ENCODE data around the gene TMPRSS3. TPM values are rescaled to one million over a fixed set of nuclear protein-coding genes. Genes with fewer than 3 reads are reported as not detected.

The TMPRSS3 gene
- total RNA-seq, result not detected in 2 replicates

DNA sequence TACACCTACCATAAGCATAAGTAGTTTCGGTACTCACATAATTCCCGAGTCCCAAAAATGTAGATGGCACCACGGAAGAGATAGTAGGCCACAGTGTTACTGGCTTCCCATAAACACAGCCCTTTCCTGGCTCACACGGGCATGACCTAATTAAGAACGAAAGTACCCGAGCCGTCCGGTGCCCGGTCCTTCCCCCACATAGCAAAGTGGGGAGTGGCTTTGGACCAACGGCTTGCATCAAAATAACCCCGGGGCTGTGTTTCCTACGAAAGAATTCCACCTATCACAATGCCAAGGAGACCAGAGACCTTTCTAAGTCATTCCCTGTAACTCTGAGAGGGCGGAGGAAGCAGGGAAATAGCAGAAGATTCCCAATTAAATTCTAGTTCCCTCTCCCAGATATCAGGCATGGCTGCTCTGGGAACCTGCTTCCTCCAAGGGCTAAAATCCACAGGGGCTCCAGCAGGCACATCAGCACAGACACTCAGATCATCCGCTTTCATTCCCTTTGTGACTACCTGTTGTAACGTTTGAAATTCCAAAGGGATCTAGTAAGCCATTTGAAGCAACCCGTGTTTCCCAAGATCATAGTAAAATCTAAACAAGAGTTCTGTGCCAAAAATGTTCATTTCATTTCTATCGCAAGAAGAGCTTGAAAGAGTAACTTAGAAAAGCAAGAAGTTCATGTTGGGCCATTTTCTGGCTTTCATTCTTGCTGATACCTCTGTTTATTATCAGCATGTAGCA lies at the start of gene TMPRSS3:
Gene TMPRSS3, minus strand, starts transcription at position 148 of the 747 bp plus-strand sequence. CDS start 635 bp downstream, outside the sequence.

DNA sequence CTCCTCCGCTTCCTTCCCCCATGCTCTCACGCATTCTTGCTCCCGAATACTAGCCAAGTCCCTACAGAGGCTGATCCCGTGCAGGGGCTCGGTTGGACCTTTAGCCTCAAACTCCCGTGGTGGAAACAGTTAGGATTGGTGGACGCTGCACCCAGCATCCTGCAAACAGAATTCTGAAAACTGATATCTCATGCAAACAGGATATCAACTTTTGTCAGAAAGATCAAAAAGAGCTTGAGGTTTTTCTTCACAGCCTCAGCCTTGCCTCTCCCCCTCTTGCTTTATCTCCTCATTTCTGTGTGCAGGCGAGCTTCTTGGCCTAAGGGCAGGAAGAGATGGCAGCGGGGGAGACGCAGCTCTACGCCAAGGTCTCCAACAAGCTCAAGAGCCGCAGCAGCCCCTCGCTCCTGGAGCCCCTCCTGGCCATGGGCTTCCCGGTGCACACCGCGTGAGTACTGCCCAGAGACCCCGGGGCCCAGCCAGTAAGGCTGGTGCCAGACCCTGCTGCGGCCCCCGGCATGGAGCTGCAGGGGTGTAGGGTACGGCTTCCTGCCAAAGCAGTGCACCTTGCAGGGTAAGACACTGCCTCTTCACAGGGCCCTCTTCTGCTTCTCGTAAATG lies 7.9 kb upstream of the TMPRSS3 start, which contains the start of gene UBASH3A:
Gene UBASH3A, plus strand, starts transcription at position 292 of the 621 bp plus-strand sequence. Its CDS starts 44 bp downstream, at position 336.

DNA sequence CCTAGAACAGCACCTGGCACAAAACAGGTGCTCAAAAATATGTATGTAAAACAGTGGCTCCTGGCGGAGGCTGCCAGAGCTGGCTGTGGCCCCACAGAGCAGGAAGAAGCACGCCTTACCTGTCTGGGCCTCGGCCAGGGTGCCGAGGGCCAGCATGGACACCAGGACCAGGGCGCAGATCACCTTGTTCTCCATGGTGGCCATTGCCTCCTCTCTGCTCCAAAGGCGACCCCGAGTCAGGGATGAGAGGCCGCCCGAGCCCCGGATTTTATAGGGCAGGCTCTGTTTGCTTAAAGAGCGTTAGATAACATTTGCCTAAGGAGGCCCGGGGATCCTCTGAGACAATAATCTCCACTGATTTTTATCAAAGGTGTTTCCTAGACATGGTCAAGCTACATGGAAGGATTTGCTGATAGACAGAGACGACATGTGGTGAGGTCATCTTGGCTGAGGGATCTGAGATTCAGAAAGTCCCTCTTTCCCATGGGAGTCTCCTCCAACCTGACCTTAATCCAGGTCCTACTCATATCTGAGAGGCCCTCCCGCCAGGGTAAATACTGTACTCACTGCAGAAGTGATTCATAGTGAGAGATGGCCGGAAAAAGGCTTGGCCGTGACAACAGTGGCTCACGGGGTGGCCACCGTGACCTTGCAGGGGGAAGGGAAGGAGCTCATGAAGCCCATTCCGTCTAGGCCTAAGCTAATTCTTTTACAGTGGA lies 29.4 kb downstream of the TMPRSS3 start, which contains the start of gene TFF1:
Gene TFF1, minus strand, starts transcription at position 244 of the 719 bp plus-strand sequence. Its CDS starts 40 bp downstream, at position 204.

DNA sequence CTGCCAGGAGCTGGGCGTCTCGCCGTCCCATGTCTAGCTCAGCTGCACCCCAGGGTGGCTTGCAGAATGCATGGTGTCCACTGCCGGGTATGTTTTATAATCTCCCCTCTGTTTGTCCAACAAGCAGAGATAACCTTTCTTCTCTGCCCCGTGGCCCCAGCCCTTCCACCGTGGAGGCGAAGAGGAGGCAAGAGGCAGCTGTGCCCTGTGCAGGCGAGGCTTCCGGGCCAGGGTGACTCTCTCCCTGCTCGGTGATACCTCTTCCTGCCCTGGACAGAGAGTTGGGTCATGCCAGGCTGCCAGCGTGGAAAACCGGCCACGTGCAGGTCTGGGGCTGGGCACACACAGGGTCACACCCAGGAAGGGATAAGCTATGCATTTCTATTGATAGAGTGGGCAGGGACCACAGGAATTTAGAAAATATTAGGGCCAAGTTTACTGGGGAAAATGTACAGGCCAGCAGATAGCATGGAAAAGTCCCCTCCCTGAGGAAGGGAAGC lies 44.9 kb downstream of the TMPRSS3 start, which contains the start of gene TFF2:
Gene TFF2, minus strand, starts transcription at position 68 of the 500 bp plus-strand sequence. Its CDS starts 37 bp downstream, at position 31.

Small RNA genes within 50 kb of the gene (small RNA-seq; reads per million reads assigned to genes)
- gene RNU6-1149P, result not detected

Other genes starting within 250 kb of the TMPRSS3 start
- under 0.01 and 0.20 TPM in 2 replicates for gene ABCG1, start 176.9 kb downstream of the TMPRSS3 start, total RNA-seq
- gene TFF3, start 80.6 kb downstream of the TMPRSS3 start, total RNA-seq, result 0.37 TPM in 1 of 2 replicates, not detected in the other
- not detected in 2 replicates for gene TFF2, start 45.1 kb downstream of the TMPRSS3 start, total RNA-seq
- not detected in 2 replicates for gene TFF1, start 29.5 kb downstream of the TMPRSS3 start, total RNA-seq
- not detected in 2 replicates for gene UBASH3A, start 7.8 kb upstream of the TMPRSS3 start, total RNA-seq
- not detected in 2 replicates for gene RSPH1, start 100.2 kb upstream of the TMPRSS3 start, total RNA-seq
- gene SLC37A1, start 117.8 kb upstream of the TMPRSS3 start, total RNA-seq, result 0.73 and 1.8 TPM in 2 replicates